Activated B cell treated with CpG ODN at 0.5 μM for 24 hours (primary cell): ENCODE results near the gene LRP8. TPM values are rescaled to one million over a fixed set of nuclear protein-coding genes. Genes with fewer than 3 reads are reported as not detected.

Experiments used
- ATAC-seq: fragments of 200-7000 bp; cut with Tn5 transposase; one replicate; pipeline ENCODE4 v1.10.0; 2021; ENCODE audit warnings: low read depth, mild to moderate bottlenecking, moderate library complexity
- CTCF ChIA-PET: fragments of 350-600 bp; sonication (Branson Sonifier 250); formaldehyde crosslinking; loops from one replicate; lab custom pipeline; 2021; ENCODE audit warnings: antibody characterized with exemption; lab: Charles Lee
- POLR2A ChIA-PET: fragments of 350-600 bp; sonication (Branson Sonifier 250); formaldehyde crosslinking; loops from one replicate; lab custom pipeline; 2021; ENCODE audit warnings: antibody characterized with exemption; lab: Charles Lee
- DNase-seq: peaks from one replicate; pipeline ENCODE4 v3.0.0; 2022
- H3K27ac Mint-ChIP-seq: one replicate; pipeline ENCODE4 v1.8.0; 2020; ENCODE audit warnings: mixed read lengths
- H3K27me3 Mint-ChIP-seq: one replicate; pipeline ENCODE4 v1.8.0; 2021; ENCODE audit warnings: mixed read lengths
- H3K36me3 Mint-ChIP-seq: one replicate; pipeline ENCODE4 v1.8.0; 2021; ENCODE audit warnings: low read depth, mixed read lengths
- H3K4me1 Mint-ChIP-seq: one replicate; pipeline ENCODE4 v1.8.0; 2021; ENCODE audit warnings: mixed read lengths
- H3K4me3 Mint-ChIP-seq: one replicate; pipeline ENCODE4 v1.8.0; 2020; ENCODE audit warnings: mild to moderate bottlenecking, mixed read lengths
- H3K9me3 Mint-ChIP-seq: one replicate; pipeline ENCODE4 v1.8.0; 2020; ENCODE audit warnings: mixed read lengths
- intact Hi-C: fragments of 100-400 bp; cut with micrococcal nuclease; formaldehyde crosslinking; loops from one replicate; pipeline ENCODE4 v1.15.1; 2024
- total RNA-seq: library from RNA; stranded (reverse); gene quantifications from 2 replicates; pipeline ENCODE4 v1.2.3, GENCODE V29; 2022
- TF ChIP-seq, protein P1 (sequence below): fragments of 200-600 bp; IDR thresholded peaks from one replicate; pipeline ENCODE4 v1.8.0; 2022; ENCODE audit warnings: antibody characterized with exemption, mild to moderate bottlenecking

Gene LRP8
- total RNA-seq, 1 donor from 2014 or later, result 40.6 TPM

GRCh38 chr1:53306168-53306567 is 21.7 kb downstream of the LRP8 start:
- Mint-ChIP-seq H3K27me3 (no peaks in the 10 kb centered on the region), H3K9me3 (no peaks in the 10 kb centered on the region), H3K4me1 (no peaks in the 10 kb centered on the region), H3K4me3 (no peak overlapping the region), H3K27ac (no peak overlapping the region), H3K36me3 (no peaks in the 10 kb centered on the region)
- CTCF ChIA-PET, result no interaction called here
- DNase-seq (no peak), ATAC-seq (no peak)
- POLR2A ChIA-PET, result no interaction called here
- intact Hi-C loops, result no loop called here
- TF ChIP-seq, protein P1, sequence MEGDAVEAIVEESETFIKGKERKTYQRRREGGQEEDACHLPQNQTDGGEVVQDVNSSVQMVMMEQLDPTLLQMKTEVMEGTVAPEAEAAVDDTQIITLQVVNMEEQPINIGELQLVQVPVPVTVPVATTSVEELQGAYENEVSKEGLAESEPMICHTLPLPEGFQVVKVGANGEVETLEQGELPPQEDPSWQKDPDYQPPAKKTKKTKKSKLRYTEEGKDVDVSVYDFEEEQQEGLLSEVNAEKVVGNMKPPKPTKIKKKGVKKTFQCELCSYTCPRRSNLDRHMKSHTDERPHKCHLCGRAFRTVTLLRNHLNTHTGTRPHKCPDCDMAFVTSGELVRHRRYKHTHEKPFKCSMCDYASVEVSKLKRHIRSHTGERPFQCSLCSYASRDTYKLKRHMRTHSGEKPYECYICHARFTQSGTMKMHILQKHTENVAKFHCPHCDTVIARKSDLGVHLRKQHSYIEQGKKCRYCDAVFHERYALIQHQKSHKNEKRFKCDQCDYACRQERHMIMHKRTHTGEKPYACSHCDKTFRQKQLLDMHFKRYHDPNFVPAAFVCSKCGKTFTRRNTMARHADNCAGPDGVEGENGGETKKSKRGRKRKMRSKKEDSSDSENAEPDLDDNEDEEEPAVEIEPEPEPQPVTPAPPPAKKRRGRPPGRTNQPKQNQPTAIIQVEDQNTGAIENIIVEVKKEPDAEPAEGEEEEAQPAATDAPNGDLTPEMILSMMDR, result no peak

DNA sequence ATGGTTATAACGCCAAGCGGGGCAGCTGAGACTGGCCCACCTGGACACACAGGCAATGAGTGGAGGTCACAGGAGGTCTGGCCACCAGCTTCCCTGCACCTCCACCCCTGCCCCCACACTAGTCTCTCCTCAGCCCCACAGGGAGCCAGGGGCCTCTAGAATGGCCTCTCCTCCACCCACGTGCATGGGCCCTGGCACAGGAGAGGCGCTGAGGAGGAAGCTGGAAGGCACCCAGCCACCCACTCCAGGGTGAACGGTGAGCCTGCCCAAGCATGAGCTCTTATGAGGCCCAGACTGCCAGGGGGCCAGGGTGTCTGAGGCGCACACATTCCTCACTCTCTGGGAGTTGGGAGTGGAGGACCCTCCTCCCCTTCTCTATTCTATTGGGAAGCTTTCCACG is 22.2 kb downstream of the LRP8 start:
- ChIA-PET POLR2A (no interaction called here), CTCF (no interaction called here)
- Mint-ChIP-seq H3K4me1 (no peaks in the 10 kb centered on the region), H3K27me3 (no peaks in the 10 kb centered on the region), H3K36me3 (no peaks in the 10 kb centered on the region), H3K4me3 (no peak overlapping the region), H3K9me3 (no peaks in the 10 kb centered on the region), H3K27ac (no peak overlapping the region)
- DNase-seq, result no peak
- no peak for ATAC-seq
- TF ChIP-seq, protein P1, result no peak
- intact Hi-C loops, result no loop called here

GRCh38 chr1:53304527-53304926 is 23.3 kb downstream of the LRP8 start:
- POLR2A ChIA-PET, result no interaction called here
- Mint-ChIP-seq H3K27me3 (no peaks in the 10 kb centered on the region), H3K4me3 (no peak overlapping the region), H3K27ac (no peak overlapping the region), H3K36me3 (no peaks in the 10 kb centered on the region), H3K4me1 (no peaks in the 10 kb centered on the region), H3K9me3 (no peaks in the 10 kb centered on the region)
- DNase-seq (no peak), ATAC-seq (no peak)
- TF ChIP-seq, protein P1, result no peak
- intact Hi-C loops, result no loop called here
- CTCF ChIA-PET, result no interaction called here

- ChIA-PET CTCF (no interaction called here), POLR2A (no interaction called here)
- intact Hi-C loops, result no loop called here
- H3K27me3 Mint-ChIP-seq, result no peaks in the 10 kb centered on the region
- DNase-seq (no peak), ATAC-seq (no peak)
- H3K27ac Mint-ChIP-seq, result no peak overlapping the region
- no peaks in the 10 kb centered on the region for H3K9me3 Mint-ChIP-seq
- no peak overlapping the region for H3K4me3 Mint-ChIP-seq
- TF ChIP-seq, protein P1, result no peak
- no peaks in the 10 kb centered on the region for H3K4me1 Mint-ChIP-seq
- H3K36me3 Mint-ChIP-seq, result no peaks in the 10 kb centered on the region
Observed at GRCh38 chr1:53303726-53304515, 23.9 kb downstream of the LRP8 start.

DNA sequence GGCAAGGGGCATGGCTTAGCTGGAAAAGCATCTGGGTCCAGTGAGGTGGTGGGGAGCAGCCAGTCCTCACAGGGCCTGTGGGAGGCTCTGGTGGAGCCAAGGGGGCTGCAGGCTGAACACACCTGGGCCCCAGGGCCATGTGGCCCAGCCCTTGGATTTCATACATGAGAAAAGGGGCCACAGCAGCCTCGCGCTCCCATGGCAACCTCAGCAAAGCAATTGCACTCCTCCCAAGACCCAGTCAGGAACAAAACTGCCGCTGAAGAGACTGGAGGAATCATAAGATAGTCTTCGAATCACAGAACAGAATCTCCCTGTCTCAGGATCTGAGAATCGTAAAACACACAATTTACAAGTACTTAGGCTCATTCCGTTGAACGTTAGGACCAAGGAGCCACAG is 24.6 kb downstream of the LRP8 start:
- ChIA-PET POLR2A (no interaction called here), CTCF (no interaction called here)
- H3K36me3 Mint-ChIP-seq, result no peaks in the 10 kb centered on the region
- DNase-seq (no peak), ATAC-seq (no peak)
- TF ChIP-seq, protein P1, result no peak
- no peak overlapping the region for H3K27ac Mint-ChIP-seq
- no peaks in the 10 kb centered on the region for H3K9me3 Mint-ChIP-seq
- H3K4me1 Mint-ChIP-seq, result no peaks in the 10 kb centered on the region
- H3K4me3 Mint-ChIP-seq, result no peak overlapping the region
- intact Hi-C loops, result no loop called here
- no peaks in the 10 kb centered on the region for H3K27me3 Mint-ChIP-seq
